HG03457 (cell line): Measurements from ENCODE around the gene CIB2.

Experiments used
- ATAC-seq: cut with Tn5 transposase; IDR thresholded peaks from one replicate; pipeline ENCODE4 v1.9.1; 2021; ENCODE audit warnings: moderate number of reproducible peaks; ENCODE audit not compliant: unreplicated experiment

Gene CIB2

DNA sequence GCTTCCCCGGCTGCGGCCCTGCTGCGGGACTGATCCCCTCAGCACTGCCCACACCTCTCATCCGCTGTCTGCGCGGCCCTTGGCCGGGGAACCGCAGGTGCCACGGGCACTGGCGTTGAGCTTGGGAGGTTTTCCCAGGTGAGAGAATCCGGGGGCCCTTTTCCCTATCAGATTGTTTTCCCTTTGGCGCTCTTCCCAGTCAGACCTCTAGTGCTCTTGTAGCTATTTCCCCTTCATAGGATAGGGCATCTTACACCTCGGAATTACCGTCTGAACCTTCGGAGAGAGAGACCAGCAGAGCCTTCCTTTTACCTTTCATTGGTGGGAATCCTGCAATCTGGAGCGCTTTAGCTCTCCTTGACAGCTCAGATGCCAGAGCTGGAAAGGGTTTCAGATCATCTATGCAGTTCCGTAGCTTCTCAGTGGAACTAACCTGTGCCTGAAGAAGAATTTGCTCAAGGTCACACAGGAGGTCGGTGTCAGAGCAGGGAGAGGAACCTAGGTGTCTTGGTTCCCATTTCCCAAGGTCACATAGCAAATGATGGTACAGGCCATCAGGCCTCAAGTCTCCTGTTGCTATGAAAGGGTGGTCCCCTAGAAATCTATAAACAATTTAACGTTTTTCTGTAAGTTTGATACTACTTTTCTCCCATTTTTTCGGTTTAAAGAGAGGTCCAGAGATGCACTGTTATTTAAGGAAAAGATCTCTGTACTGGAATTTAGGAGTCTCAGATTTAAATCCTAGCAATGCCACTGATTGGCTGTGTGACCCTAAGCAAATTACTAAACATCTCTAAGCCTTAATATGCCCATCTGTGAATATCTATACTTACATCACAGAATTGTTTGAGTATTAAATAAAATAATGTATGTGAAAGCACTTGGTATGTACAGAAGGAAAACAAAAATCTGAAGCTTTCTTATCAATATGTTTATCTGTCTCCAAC, 18.8 kb upstream of the CIB2 start:
- no peak for ATAC-seq

DNA sequence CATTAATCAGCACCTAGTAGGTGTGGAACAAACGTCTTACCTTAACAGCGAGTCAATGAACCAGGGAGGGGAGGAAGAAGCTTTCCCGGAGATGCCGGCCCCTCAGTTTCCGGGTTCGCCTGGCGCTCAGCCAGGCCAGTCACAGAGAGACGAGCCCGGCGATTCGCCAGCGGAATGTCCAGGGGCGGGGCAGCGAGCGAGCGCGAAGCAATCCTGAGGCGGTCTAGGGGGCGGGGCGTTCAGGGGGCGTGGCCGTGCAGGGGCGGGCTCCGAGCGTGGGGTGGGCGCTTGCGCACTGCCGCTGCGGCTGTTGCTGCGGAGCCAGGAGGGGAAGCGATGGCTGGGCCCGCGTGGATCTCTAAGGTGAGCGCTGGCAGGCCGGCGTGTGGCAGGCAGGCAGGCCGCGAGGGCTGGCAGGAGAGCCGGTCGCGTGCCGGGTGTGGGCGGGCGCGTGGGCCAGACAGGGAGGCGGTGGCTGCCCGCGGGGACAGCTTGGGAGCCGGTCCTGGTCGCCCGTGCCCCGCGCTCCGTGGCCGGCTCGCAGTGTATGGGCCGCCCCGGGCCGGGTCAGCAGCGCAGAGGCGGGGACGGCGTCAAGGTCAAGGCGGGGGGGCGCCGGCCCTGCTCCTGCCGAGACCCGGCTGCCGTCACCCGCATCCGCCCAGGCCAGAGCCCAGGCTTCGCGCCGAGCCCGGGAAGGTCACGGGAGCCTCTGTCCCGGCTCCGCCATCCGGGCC, 18.0 kb upstream of the CIB2 start, which contains the start of gene IDH3A:
Gene IDH3A, plus strand, starts transcription at position 295 of the 737 bp plus-strand sequence. Its CDS starts 42 bp downstream, at position 337.
- peak; percentile 58 for ATAC-seq

DNA sequence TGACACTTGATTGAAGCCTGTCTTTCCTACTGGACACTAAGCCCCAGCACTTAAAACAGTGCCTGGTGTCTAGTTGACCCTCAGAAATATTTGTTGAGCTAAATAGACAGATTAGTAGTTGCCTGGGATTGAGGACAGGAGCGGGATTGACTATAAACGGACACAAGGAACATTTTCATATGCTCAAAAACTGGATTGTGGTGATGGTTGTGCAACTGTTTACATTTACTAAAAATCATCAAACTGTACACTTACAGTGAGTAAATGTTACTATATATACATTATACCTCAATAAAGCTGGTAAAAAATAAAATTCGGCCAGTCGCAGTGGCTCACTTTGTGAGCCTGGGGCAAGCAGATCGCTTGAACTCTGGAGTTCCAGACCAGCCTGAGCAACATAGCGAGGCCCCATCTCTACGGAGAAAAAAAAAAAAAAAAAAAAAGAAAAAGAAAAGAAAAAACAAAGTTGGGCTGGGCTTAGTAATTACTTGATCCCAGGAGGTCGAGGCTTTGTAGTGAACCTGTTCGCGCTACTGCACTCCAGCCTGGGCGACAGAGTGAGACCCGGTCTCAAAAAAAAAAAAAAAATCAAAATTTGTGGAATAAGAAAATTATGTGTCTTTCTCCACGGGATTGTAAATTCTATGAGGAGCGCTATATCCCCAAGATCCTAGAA, 17.3 kb upstream of the CIB2 start:
- ATAC-seq = no peak

DNA sequence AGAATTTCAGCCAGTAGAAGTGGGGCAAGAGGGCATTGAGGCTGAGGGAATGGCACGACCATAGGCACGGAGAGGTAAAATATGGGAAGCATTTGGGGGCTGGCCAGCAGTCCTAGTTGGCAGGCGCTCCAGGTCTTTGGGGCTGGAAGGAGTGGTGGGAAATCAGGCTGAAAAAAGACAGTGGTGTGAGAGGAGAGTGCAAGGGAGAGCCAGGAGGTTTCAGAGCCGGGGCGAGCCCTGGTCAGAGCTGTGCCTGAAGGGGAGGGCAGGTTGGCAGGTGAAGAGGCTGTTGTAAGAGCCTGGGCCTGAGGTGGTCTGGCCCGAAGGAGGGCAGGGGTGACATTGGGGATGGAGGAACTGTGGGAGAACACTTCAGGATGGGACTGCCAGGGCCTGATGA, 16.3 kb upstream of the CIB2 start:
- ATAC-seq = no peak

DNA sequence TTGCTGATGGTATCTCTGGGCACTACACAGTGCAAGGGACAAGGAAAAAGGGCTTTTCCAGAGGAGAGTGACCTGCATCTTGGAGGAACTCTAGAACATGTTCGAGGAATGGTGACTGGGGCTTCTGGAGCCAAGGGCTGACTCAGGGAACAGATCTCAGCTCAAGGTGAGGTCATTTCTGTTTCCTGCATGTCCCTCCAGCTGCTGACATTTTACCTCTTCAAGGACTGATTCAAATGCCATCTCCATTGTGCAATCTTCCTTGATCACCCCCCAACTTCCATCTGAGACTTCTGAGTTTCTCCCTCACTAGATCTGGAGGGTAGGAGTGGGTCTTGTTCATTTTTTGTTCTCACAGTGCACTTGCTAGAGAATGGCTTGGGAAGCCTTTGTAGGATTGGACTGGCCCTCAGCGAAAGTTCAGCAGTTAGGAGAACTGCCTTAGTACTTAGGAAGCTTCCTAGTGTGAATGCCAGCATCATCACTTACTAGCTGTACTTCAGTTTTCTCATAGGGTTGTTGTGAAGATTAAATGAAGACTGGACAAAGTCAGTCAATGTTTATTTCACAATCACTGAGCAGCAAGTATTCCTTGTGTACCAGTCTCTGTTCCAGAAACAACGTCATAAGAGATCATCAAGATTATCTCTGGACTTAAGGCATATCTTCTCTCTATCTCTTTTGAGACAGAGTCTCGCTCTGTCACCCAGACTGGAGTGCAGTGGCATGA, 15.3 kb upstream of the CIB2 start:
- no peak for ATAC-seq

DNA sequence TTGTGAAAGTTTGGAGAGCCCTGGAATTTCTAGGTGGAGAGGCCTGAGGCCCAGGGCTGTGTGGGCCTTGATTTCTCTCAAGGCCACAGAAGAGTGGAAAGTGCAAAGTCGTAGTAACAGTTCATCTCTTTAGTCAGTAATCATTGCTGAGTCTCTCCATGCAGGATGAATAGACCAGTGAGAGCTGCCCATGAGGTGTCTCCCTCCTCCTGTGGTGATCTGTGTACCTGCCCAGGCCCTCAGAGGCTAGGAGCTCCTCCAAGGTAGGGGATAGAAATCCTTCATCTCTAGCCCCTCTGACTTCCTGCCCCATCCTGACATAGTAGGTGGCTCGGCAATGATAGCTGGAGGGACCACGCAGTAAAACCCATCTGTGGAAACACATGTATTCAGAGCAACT, 11.1 kb upstream of the CIB2 start:
- no peak for ATAC-seq

DNA sequence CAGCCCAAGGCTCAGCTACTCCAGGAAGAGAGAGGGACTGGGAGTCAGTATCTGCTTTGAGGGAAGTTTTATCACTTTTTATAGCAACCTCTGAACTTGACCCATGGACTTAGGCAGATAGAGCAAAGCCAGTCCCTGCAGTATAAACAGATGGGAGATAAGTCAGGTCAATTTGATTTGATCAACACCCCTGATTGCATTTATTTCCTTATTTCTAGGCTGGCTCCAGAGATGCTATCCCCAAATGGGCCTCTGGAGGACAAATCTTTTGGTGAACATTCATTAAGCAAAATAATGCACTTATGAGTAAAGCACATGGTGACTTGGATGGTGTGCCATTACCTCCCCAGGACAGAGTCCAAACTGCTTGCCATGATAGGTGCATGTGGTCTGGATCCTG, 9.0 kb upstream of the CIB2 start:
- ATAC-seq = no peak

DNA sequence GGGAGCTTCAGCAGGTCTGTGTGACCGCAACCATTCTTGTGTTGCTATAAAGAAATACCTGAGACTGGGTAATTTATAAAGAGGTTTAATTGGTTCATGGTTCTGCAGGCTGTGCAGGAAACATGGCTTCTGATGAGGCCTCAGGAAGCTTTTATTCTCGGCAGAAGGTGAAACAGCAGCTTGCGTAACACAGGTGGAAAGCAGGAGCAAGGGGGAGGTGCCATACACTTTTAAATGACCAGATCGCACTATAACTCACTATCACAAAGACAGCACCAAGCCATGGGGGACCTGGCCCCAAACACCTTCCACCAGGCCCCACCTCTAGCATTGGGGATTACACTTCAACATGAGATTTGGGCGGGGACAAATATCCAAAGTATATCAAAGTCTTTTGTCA, 8.3 kb upstream of the CIB2 start:
- no peak for ATAC-seq

DNA sequence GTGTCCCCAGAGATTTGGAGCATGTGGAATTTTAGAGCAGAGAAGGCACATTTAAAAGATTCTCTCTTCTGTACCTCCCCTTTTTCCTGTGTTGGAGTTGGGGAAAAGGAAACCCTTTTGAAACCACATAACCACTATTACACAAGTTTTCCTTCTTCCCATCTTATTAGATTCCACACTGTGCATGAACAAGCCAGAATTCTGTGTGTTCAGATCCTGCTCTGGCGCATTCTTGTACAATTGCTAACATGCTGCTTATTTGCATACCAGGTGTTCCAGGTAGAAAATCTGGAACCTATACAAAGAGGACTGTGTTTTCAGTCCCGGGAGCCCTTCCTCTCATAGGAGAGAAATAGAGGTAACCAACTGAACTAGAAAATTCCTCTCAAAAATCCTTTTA, 2.6 kb upstream of the CIB2 start:
- ATAC-seq = no peak

DNA sequence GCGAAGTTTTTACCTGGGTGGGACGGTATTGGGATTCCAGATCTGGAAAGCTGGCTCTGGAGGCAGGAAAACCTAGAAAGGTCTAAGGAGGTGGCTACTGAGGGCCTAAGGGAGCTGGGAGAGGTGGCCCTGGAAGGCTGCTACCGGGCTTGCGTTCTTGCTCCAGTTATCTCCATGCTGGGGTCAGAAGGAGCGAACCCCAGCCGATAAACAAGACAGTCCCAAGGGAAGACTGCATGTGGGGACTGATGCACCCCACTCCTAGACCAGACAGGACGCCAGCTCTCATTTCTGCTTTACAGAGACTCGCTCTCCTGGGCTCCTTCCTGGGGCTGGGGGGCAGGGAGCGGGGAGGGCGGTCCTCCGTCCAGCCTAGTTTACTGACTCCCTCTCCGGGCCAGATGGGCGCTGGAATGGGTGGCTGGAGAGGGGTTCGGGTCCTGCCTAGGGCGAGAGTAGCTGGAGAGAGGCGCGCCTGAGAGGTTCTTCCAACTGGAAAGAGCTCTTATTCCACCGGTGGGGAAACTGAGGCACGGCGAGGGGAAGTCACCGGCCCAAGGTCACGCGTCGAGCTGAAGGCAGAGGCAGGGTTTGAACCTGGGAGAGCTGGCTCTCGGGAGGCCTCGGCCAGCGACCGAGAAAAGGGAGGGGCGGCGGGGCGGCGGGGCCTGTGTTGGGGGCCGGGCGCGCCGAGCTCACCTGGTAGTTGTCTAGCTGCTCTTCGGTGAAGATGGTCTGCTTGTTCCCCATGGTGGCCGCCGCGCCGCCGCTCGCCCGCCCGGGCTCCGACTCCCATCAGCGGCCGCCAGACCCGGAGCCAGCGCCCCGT, 565 bp downstream of the CIB2 start:
- no peak for ATAC-seq

DNA sequence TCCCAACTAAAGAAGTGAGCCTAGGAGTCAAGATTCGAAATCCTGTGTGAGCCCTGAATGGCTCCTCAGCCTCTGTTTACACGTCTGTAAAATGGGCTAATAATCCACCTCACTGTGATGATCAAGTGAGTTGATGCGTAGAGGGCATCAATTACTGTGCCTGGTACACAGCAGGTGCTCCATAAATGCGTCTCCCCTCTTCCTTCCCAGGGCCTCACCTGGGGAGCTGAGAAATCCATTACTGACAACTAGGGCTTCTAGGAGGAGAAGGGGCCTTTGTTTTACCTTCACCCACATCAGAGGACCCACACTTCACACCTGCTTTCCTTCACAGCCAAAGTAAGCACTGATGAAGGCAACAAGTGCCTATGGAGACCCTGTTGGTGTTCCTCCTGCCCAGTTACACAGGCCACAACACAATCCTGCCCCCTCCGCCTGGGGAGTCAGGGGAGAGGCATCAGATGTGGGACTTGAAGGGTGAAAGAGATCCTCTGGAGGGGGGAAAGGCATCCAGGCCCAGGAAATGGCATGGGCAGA, 1.4 kb downstream of the CIB2 start:
- ATAC-seq = no peak

DNA sequence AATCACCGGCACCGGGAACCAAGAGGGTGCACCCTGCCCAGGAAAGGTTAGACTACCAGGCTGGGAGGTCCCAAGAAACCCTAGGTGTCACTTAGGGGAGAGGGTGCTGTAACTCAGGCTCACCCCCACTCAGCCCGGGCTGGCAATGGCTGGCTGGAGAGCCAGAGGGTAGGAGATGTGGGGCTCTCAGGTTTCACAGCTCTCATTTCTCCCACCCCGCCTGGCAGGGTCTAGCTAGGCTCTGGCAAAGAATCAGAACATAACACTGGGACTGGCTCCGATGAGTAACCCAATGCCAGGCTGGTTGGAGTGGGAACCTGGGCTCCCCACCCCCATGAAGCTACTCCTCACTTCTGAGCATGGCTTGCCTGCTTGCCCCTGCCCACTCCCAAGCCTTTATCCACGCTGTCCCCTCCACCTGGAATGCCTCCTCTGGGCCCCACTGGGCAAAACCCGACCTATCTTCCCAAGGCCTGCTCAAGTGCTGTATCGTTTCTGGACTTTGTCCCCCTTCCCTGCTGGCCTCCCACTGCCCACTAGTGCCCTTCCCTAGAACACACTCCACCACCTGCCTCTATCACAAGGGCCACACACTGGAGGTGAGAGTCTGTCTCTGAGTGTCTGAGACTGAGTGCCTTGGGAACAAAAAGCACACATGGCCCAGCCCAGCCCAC, 2.0 kb downstream of the CIB2 start:
- ATAC-seq = no peak

DNA sequence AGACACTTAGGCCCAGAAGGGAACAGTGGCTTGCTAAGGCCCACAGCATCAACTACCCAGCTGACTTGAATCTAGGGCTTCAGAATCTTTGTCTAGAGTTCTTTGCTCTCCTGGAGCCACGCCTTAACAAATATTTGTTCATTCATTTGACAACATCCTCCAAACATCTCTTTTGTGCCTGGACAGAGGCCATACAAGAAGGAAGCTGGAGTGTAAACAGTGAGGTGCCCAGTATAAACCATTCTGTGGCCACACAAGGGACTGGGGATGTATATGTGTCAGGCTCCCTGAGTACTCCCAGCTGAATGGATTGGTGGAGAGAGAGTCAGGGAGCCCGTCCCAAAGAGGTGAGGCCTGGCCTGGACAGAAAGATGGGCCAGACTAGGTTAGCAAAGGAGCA, 3.4 kb downstream of the CIB2 start:
- ATAC-seq = no peak

DNA sequence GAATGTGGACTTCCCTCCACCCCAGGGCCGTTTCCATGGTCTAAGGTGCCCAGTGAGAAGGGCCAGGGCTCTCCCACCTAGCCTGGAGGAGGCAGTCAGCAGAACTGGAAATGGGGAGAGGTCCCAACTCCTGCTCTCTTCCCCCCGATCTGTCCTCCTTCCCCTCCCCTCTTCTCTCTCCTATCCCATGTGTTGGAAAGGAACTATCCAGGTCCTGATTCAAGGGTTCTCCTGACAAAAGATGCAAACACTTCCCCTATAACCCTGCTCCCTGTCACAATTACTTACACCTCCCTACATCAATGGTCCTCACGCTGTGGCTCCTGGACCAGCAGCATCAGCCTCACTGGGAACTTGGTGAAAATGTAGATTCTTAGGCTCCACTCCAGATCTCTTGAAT, 6.0 kb downstream of the CIB2 start:
- no peak for ATAC-seq

DNA sequence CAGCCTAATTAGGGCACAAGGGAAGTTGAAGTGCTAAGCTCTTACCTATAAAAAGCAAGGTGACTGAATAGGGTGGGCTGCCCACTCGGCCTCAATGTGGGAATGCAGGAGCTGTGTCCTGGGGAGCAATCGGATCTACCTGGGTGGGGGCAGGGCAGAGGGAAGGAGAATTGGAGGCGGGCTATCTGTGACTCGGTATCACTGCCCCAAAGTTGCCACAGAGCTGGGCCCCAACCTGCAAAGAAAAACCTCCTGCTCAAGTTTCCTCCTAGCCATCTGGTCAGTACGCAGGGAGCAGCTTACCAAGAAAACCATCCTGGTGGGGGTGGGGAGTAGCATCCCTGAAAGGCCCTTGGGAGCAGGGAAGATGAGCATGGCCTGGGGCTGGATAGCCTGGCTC, 10.7 kb downstream of the CIB2 start:
- ATAC-seq = no peak

DNA sequence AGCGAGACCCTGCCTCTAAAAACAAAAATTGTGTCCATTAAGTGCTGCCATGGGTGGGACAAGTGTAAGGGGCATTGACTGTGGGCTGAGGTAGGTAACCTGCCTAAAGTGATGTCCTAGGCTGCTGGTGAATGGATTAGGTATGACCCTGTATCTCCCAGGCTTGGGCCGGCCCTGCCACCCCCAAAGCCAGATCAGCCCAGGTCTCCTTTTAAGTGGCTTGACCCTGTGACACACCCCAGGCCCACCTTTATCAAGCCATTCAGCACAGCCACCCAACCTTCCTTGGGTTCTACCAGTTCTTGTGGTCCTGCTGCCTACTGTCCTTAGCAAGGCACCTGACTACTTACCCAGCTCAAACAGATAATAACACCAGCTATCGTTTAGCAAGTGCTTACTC, 18.7 kb downstream of the CIB2 start:
- no peak for ATAC-seq

DNA sequence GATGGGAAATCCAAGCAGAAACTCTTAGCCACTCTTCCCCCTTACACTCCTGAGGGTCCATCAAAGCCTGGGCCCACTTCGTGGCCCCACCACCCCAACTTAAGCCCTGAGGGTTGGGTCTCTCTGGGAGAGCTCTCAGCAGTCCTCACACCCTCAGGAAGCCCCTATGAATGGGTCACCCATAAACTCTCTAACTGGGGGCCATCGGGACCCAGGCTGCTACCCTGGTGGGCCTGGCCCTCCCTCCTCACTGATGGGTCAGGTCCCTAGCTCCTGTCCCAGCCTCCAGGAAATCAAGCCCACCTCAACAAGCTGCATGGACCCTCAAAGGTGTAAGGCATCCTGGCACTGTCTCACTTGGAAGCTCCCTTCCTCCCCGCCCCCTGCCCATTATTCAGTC, 19.5 kb downstream of the CIB2 start:
- ATAC-seq = no peak

DNA sequence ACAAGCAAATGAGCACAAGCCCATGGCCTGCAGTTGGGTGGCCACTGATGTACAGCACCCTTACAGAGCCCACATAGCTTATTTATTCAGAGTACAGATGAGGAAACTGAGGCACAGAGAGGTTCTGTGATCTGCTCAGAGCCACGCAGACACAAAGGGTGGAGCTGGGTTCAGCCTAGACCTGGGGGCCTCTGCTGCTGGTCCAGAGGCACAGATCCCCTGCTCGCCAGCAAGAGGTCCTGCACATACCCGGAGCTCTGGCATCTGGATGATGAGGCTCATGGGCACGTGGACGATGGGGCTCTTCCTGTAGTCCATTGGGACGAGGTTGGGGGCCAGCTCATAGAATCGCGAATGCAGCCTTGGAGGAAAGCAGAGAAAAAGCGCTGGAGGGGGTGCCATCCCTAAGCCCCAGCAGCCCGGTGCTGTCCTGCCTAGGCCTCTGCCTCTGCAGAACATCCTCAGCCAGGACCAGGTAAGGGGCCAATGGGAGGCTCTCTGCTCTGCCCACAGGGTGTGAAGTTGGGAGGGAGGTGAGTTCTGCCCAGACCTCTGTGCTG, 20.2 kb downstream of the CIB2 start:
- ATAC-seq = no peak

DNA sequence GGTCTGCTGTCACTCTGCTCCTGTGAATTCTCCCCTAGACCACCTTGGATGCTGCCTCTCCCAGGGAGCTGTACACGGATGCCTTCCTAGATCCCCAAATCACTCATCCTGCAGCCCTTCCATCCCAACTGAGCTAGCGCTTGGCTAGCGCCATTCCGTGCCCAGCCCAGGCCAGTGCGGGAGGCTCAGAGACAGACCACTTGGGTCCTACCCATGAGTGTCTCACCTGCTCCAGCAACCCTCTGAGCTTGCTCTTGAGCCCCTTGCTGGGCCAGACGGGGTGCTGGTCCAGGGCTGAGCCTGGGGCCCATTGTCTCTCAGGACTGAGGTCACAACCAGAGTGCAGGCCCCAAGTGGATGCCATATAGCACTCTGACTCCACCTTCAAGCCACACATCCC, 21.1 kb downstream of the CIB2 start:
- no peak for ATAC-seq
